ENCODE data around the gene MYO1B. TPM values are rescaled to one million over a fixed set of nuclear protein-coding genes. Genes with fewer than 3 reads are reported as not detected.

The MYO1B gene
- polyA plus RNA-seq, 1 donor (not counting 4 experiments of a cell fraction or from before 2014, with no cell fraction given) = 277 TPM

- dilution Hi-C loops (cut with MboI; ENCODE audit: extremely low pct_ligation_motif_present, low sequenced_read_pairs) = no loop called here
- Histone ChIP-seq H3K27me3 (ENCODE audit: control insufficient read depth, extremely low read depth, insufficient read depth, low read length) (no peaks in the 10 kb centered on the region), H4K20me1 (ENCODE audit: control insufficient read depth, extremely low read depth, insufficient read depth, low read length) (no peaks in the 10 kb centered on the region), H3K79me2 (ENCODE audit: control insufficient read depth, insufficient read depth, low read length) (peaks cover 12% of the 10 kb centered on the region), H3K4me3 (ENCODE audit: control insufficient read depth in 2 of 3, extremely low read depth in 1 of 3, insufficient read depth in 2 of 3, low read depth in 1 of 3, low read length in 3 of 3) (no peak overlapping the region), H2AFZ (ENCODE audit: control insufficient read depth, low read length) (no peak overlapping the region), H3K9me3 (ENCODE audit: control insufficient read depth, low read depth, low read length) (no peaks in the 10 kb centered on the region), H3K4me1 (ENCODE audit: control insufficient read depth, extremely low read depth, insufficient read depth, low read length) (peaks cover 7% of the 10 kb centered on the region), H3K4me2 (ENCODE audit: control insufficient read depth, extremely low read depth, insufficient read depth, low read depth, low read length) (no peak overlapping the region), H3K9me1 (ENCODE audit: control insufficient read depth, extremely low read depth, insufficient read depth, low read length) (no peaks in the 10 kb centered on the region), H3K27ac (ENCODE audit: control insufficient read depth, insufficient read depth, low read length) (no peak overlapping the region), H3K9ac (ENCODE audit: control insufficient read depth, extremely low read depth, insufficient read depth, low read length) (no peak overlapping the region), H3K36me3 (ENCODE audit: control insufficient read depth in 2 of 2, extremely low read depth in 1 of 2, insufficient read depth in 2 of 2, low read length in 2 of 2) (no peaks in the 10 kb centered on the region)
- no peak for TF ChIP-seq EZH2 (IDR thresholded peaks at IDR 0.05; ENCODE audit: low read length)
- no peak for TF ChIP-seq CTCF (optimal IDR thresholded peaks at IDR 0.05 in 1 of 3, IDR thresholded peaks at IDR 0.05 in 1 of 3, conservative IDR thresholded peaks at IDR 0.05 in 1 of 3; ENCODE audit: extremely low read depth in 1 of 3, insufficient read depth in 2 of 3, low read length in 3 of 3)
- no peak for FAIRE-seq
- DNase-seq (ENCODE audit: low read depth, low spot score) = no peak
Observed at GRCh38 chr2:191241418-191241817, 3.8 kb upstream of the MYO1B start.

GRCh38 chr2:191243154-191243553 is 2.0 kb upstream of the MYO1B start:
- H3K9me3 ChIP-seq (ENCODE audit: control insufficient read depth, low read depth, low read length) = no peaks in the 10 kb centered on the region
- H3K36me3 ChIP-seq (ENCODE audit: control insufficient read depth in 2 of 2, extremely low read depth in 1 of 2, insufficient read depth in 2 of 2, low read length in 2 of 2) = peaks cover 0 to 3% of the 10 kb centered on the region in 2 experiments
- H2AFZ ChIP-seq (ENCODE audit: control insufficient read depth, low read length) = no peak overlapping the region
- DNase-seq (ENCODE audit: low read depth, low spot score) (no peak), FAIRE-seq (no peak)
- dilution Hi-C loops (cut with MboI; ENCODE audit: extremely low pct_ligation_motif_present, low sequenced_read_pairs) = no loop called here
- no peaks in the 10 kb centered on the region for H3K27me3 ChIP-seq (ENCODE audit: control insufficient read depth, extremely low read depth, insufficient read depth, low read length)
- no peak overlapping the region for H3K9ac ChIP-seq (ENCODE audit: control insufficient read depth, extremely low read depth, insufficient read depth, low read length)
- no peaks in the 10 kb centered on the region for H3K9me1 ChIP-seq (ENCODE audit: control insufficient read depth, extremely low read depth, insufficient read depth, low read length)
- no peak overlapping the region for H3K4me2 ChIP-seq (ENCODE audit: control insufficient read depth, extremely low read depth, insufficient read depth, low read depth, low read length)
- no peak overlapping the region for H3K27ac ChIP-seq (ENCODE audit: control insufficient read depth, insufficient read depth, low read length)
- H3K4me3 ChIP-seq (ENCODE audit: control insufficient read depth in 2 of 3, extremely low read depth in 1 of 3, insufficient read depth in 2 of 3, low read depth in 1 of 3, low read length in 3 of 3) = no peak overlapping the region
- H3K79me2 ChIP-seq (ENCODE audit: control insufficient read depth, insufficient read depth, low read length) = peaks cover 29% of the 10 kb centered on the region
- peaks cover 17% of the 10 kb centered on the region for H3K4me1 ChIP-seq (ENCODE audit: control insufficient read depth, extremely low read depth, insufficient read depth, low read length)
- TF ChIP-seq CTCF (optimal IDR thresholded peaks at IDR 0.05 in 1 of 3, IDR thresholded peaks at IDR 0.05 in 1 of 3, conservative IDR thresholded peaks at IDR 0.05 in 1 of 3; ENCODE audit: extremely low read depth in 1 of 3, insufficient read depth in 2 of 3, low read length in 3 of 3) (no peak), EZH2 (IDR thresholded peaks at IDR 0.05; ENCODE audit: low read length) (no peak)
- peaks cover 9% of the 10 kb centered on the region for H4K20me1 ChIP-seq (ENCODE audit: control insufficient read depth, extremely low read depth, insufficient read depth, low read length)
